Measurements from ENCODE around the gene SCPEP1. TPM values are rescaled to one million over a fixed set of nuclear protein-coding genes. Genes with fewer than 3 reads are reported as not detected.

The SCPEP1 gene
- total and polyA plus RNA-seq, 2 of the 13 experiments (the other 11 are each of a cell fraction or from before 2014, with no cell fraction given): 24.3 to 27.3 TPM

DNA sequence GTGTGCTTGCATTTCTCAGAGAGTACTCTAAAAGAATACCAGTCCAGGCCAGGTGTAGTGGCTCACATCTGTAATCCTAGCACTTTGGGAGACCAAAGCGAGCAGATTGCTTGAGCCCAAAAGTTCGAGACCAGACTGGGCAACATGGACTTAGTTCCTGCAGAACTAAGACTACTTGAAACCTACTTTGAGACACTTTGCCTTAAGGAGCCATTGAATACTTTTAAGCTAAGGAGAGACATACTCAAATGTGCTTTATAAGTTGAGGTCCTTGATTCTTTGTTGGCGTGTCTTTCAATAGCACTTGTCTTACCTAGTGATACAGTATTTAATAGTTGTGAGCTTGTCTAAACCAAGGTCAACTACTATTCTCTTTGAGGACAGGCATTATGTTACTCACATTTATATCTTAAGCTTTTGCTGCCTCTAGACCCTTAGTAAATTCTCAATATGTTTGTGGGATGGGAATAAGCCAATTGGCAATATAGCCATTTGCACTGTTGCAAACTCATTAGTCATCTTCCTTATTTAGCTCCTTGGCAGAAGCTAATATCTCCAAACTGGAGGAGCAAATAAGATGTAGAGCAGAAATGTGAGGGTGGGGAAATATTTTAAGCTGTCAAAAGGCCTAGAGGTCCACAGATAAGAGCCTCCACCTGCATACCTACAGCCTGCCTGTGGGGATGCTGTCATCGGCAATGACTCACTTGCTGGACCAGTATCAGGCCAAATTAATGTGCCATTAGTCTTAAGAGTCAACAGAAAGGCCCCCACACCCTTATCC is 16.3 kb downstream of the SCPEP1 start (continued):
- TF ChIP-seq, protein P1, sequence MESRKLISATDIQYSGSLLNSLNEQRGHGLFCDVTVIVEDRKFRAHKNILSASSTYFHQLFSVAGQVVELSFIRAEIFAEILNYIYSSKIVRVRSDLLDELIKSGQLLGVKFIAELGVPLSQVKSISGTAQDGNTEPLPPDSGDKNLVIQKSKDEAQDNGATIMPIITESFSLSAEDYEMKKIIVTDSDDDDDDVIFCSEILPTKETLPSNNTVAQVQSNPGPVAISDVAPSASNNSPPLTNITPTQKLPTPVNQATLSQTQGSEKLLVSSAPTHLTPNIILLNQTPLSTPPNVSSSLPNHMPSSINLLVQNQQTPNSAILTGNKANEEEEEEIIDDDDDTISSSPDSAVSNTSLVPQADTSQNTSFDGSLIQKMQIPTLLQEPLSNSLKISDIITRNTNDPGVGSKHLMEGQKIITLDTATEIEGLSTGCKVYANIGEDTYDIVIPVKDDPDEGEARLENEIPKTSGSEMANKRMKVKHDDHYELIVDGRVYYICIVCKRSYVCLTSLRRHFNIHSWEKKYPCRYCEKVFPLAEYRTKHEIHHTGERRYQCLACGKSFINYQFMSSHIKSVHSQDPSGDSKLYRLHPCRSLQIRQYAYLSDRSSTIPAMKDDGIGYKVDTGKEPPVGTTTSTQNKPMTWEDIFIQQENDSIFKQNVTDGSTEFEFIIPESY (CRISPR knock-in tag; IDR thresholded peaks at IDR 0.05): no peak
- TF ChIP-seq ESRRA (CRISPR knock-in tag; IDR thresholded peaks at IDR 0.05; ENCODE audit: low read depth): no peak

DNA sequence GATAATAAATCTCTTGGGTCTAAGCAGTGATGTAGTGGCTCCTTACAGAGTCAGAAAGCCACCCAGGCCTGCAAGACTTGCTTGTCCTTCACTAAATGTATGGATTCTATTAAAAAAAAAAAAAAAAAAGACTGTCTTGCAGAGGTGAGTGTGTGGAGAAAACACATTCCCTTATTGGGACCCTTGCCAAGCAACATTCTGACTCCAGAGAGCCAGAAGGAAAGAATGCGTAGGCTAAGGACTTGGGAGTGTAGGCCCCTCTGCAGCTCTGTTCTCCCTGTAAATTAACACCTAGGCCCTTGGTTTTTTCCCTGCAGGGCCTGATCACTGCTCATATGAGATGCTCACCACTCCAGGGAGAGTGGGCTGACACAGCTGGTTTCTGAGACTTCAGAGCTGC is 17.8 kb downstream of the SCPEP1 start:
- TF ChIP-seq, protein P2, sequence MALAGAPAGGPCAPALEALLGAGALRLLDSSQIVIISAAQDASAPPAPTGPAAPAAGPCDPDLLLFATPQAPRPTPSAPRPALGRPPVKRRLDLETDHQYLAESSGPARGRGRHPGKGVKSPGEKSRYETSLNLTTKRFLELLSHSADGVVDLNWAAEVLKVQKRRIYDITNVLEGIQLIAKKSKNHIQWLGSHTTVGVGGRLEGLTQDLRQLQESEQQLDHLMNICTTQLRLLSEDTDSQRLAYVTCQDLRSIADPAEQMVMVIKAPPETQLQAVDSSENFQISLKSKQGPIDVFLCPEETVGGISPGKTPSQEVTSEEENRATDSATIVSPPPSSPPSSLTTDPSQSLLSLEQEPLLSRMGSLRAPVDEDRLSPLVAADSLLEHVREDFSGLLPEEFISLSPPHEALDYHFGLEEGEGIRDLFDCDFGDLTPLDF (CRISPR knock-in tag; IDR thresholded peaks at IDR 0.05): no peak
- TF ChIP-seq AKAP8 (CRISPR knock-in tag; IDR thresholded peaks at IDR 0.05) (no peak), ZNF326 (CRISPR knock-in tag; IDR thresholded peaks at IDR 0.05; ENCODE audit: borderline replicate concordance) (no peak), NAIF1 (CRISPR knock-in tag; IDR thresholded peaks at IDR 0.05; ENCODE audit: borderline replicate concordance) (no peak), ZNF143 (CRISPR knock-in tag; IDR thresholded peaks at IDR 0.05) (no peak), KDM3A (CRISPR knock-in tag; IDR thresholded peaks at IDR 0.05; ENCODE audit: low read depth) (no peak), ZNF672 (CRISPR knock-in tag; IDR thresholded peaks at IDR 0.05) (no peak), XBP1 (CRISPR knock-in tag; IDR thresholded peaks at IDR 0.05) (no peak), FOXK2 (IDR thresholded peaks at IDR 0.05) (no peak), ZNF136 (CRISPR knock-in tag; IDR thresholded peaks at IDR 0.05; ENCODE audit: low read depth) (no peak)

More for the DNA sequence above, 17.8 kb downstream of the SCPEP1 start:
- POLR2A ChIA-PET: no interaction called here
- intact Hi-C loops (cut with micrococcal nuclease; ENCODE audit: unreplicated experiment): no loop called here
- Histone ChIP-seq H3K9ac (ENCODE audit: insufficient read depth, low read depth, low read length) (no peak overlapping the region), H3K4me3 (replicated peaks in 1 of 3; ENCODE audit: insufficient read depth in 1 of 3, low read depth in 2 of 3, low read length in 3 of 3) (no peak overlapping the region), H3K4me1 (ENCODE audit: insufficient read depth, low read length) (no peaks in the 10 kb centered on the region), H3K27me3 (ENCODE audit: control insufficient read depth in 1 of 2, insufficient read depth in 2 of 2, low read length in 2 of 2) (no peaks in the 10 kb centered on the region), H3K4me2 (ENCODE audit: low read depth, low read length) (no peak overlapping the region), H4K20me1 (ENCODE audit: insufficient read depth, low read length) (no peaks in the 10 kb centered on the region), H3K27ac (ENCODE audit: extremely low read length, insufficient read depth, low read length) (no peak overlapping the region), H3K9me3 (ENCODE audit: low read length) (no peaks in the 10 kb centered on the region), H2AFZ (ENCODE audit: low read length) (no peak overlapping the region), H3K79me2 (ENCODE audit: insufficient read depth, low read length) (no peaks in the 10 kb centered on the region), H3K36me3 (replicated peaks in 1 of 2; ENCODE audit: control insufficient read depth in 1 of 2, insufficient read depth in 2 of 2, low read length in 2 of 2) (peaks cover 0 to 1% of the 10 kb centered on the region in 2 experiments; a peak in 1 of 5 replicates)
- no peak for ATAC-seq
- WGBS (ENCODE audit: low lambda C conversion rate): 100% methylated on average over 1 of the region's 1 CpG
- CTCF ChIA-PET (ENCODE audit: low intra/inter-chr PET ratio, low total read pairs): no interaction called here
- no peak for DNase-seq (ENCODE audit: low spot score)
- in situ Hi-C loops (cut with HindIII; ENCODE audit: extremely low pct_ligation_motif_present, low pct_unique_long_range_greater_than_20kb): no loop called here
- BruUV-seq (replicated peaks): no TSS peak
- no peak for FAIRE-seq
